ENCODE results near the gene FKBP10.
"Not testable (repeated sequence)": the region's sequence is repeated elsewhere in the genome, so short reads cannot be mapped to it uniquely, and the experiment has no call there.

Gene FKBP10

DNA sequence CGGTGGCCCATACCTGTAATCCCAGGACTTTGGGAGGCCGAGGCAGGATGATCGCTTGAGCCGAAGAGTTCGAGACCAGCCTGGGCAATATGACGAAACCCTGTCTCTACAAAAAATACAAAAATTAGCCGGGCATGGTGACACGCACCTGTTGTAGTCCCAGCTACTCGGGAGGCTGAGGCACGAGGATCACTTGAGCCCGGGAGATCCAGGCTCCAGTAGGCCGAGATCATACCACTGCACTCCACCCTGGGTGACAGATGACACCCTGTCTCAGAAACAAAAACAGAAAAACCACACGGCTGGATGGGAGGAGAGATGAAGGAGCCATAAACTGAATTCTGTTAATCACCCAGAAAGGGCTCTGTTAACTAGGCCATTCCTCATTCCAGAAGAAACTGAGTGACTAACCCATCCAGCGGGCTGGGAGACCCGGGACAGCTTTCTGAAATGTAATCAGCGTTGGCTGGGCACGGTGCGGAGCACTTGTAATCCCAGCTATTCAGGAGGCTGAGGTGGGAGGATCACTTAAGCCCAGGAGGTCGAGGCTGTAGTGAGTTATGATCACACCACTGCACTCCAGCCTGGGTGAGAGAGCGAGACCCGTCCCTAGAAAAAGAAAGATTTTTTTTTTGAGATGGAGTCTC lies 23.9 kb downstream of the FKBP10 start:
- peak overlapping the region; percentile 32; the same call in 1 of the 2 replicates for H3K27ac ChIP-seq
- TF ChIP-seq, protein P1, sequence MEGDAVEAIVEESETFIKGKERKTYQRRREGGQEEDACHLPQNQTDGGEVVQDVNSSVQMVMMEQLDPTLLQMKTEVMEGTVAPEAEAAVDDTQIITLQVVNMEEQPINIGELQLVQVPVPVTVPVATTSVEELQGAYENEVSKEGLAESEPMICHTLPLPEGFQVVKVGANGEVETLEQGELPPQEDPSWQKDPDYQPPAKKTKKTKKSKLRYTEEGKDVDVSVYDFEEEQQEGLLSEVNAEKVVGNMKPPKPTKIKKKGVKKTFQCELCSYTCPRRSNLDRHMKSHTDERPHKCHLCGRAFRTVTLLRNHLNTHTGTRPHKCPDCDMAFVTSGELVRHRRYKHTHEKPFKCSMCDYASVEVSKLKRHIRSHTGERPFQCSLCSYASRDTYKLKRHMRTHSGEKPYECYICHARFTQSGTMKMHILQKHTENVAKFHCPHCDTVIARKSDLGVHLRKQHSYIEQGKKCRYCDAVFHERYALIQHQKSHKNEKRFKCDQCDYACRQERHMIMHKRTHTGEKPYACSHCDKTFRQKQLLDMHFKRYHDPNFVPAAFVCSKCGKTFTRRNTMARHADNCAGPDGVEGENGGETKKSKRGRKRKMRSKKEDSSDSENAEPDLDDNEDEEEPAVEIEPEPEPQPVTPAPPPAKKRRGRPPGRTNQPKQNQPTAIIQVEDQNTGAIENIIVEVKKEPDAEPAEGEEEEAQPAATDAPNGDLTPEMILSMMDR (IDR thresholded peaks at IDR 0.05; ENCODE audit: low read depth, low read length): no peak
- peak overlapping the region; percentile 94 for H3K4me3 ChIP-seq (ENCODE audit: low read depth, low read length)
- H3K9me3 ChIP-seq (ENCODE audit: severe bottlenecking): no peaks in the 10 kb centered on the region
- DNase-seq: no peak
- no peaks in the 10 kb centered on the region for H3K27me3 ChIP-seq (ENCODE audit: insufficient read depth, low read depth, severe bottlenecking)
- peaks cover 37% of the 10 kb centered on the region for H3K36me3 ChIP-seq

- TF ChIP-seq, protein P1 (IDR thresholded peaks at IDR 0.05; ENCODE audit: low read depth, low read length): no peak
- DNase-seq: no peak
- Histone ChIP-seq H3K4me3 (ENCODE audit: low read depth, low read length) (peak within 1 kb of the TSS; percentile 94; the same call in 1 of the 2 replicates), H3K27me3 (ENCODE audit: insufficient read depth, low read depth, severe bottlenecking) (no peaks in the 10 kb centered on the region), H3K9me3 (ENCODE audit: severe bottlenecking) (no peaks in the 10 kb centered on the region), H3K27ac (no peak within 1 kb of the TSS), H3K36me3 (peaks cover 24% of the 10 kb centered on the region)
Measured at GRCh38 chr17:41837761-41838538, 25.1 kb downstream of the FKBP10 start, which contains the start of gene KLHL10. TSS of gene KLHL10 (plus strand) at chr17:41837825. CDS start at chr17:41837933, 108 bp downstream.

DNA sequence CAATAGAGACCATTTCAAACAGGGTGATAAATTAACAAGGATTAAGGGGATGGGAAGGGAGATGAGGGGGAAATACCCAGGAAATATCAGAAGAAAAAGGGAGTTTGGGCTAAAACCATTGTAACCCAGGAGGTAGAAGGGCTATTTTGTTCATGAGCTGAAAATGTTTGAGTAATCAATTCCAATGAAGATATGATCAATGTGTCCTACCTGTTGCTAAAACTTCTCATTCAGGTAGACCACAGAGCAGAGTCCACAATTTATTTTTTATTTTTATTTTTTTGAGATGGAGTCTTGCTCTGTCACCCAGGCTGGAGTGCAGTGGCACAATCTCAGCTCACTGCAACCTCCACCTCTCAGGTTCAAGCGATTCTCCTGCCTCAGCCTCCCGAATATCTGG lies 26.6 kb downstream of the FKBP10 start:
- H3K36me3 ChIP-seq: peaks cover 10% of the 10 kb centered on the region
- DNase-seq; H3K27me3 ChIP-seq (ENCODE audit: insufficient read depth, low read depth, severe bottlenecking); H3K9me3 ChIP-seq (ENCODE audit: severe bottlenecking); H3K4me3 ChIP-seq (ENCODE audit: low read depth, low read length); H3K27ac ChIP-seq: not testable (repeated sequence)

DNA sequence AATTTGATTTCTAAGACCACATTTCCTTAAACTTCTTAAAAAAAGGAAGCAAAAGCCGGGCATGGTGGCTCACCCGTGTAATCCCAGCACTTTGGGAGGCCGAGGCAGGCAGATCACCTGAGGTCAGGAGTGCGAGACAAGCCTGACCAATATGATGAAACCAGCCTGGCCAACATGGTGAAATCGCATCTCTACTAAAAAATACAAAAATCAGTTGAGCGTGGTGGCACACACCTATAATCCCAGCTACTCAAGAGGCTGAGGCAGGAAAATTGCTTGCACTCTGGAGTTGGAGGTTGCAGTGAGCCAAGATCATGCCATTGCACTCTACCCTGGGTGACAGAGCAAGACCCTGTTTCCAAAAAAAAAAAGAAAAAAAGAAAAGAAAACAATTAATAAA lies 28.0 kb downstream of the FKBP10 start:
- H3K4me3 ChIP-seq (ENCODE audit: low read depth, low read length); H3K27ac ChIP-seq; H3K27me3 ChIP-seq (ENCODE audit: insufficient read depth, low read depth, severe bottlenecking); H3K36me3 ChIP-seq; H3K9me3 ChIP-seq (ENCODE audit: severe bottlenecking); DNase-seq: not testable (repeated sequence)

DNA sequence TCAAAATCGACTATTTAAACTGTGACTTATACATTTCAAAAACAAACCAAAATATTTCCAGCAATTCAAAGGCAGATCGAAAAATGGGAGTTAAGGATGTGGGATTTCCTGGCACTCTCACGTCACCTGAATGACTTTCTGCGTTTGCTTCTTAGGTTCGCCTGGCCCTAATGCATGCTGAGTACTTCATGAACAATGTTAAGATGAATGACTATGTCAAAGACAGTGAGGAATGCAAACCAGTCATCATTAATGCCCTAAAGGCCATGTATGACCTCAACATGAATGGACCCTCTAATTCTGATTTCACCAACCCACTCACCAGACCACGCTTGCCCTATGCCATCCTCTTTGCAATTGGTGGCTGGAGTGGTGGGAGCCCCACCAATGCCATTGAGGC lies 32.2 kb downstream of the FKBP10 start:
- Histone ChIP-seq H3K27ac (no peak overlapping the region), H3K27me3 (ENCODE audit: insufficient read depth, low read depth, severe bottlenecking) (no peaks in the 10 kb centered on the region), H3K4me3 (ENCODE audit: low read depth, low read length) (no peak overlapping the region), H3K36me3 (peaks cover 17% of the 10 kb centered on the region), H3K9me3 (ENCODE audit: severe bottlenecking) (no peaks in the 10 kb centered on the region)
- no peak for DNase-seq
- TF ChIP-seq, protein P1 (IDR thresholded peaks at IDR 0.05; ENCODE audit: low read depth, low read length): no peak

- no peak overlapping the region for H3K27ac ChIP-seq
- no peak for DNase-seq
- no peaks in the 10 kb centered on the region for H3K27me3 ChIP-seq (ENCODE audit: insufficient read depth, low read depth, severe bottlenecking)
- peaks cover 50% of the 10 kb centered on the region for H3K36me3 ChIP-seq
- no peak overlapping the region for H3K4me3 ChIP-seq (ENCODE audit: low read depth, low read length)
- H3K9me3 ChIP-seq (ENCODE audit: severe bottlenecking): no peaks in the 10 kb centered on the region
- TF ChIP-seq, protein P1 (IDR thresholded peaks at IDR 0.05; ENCODE audit: low read depth, low read length): no peak
Measured at GRCh38 chr17:41848788-41849187, 36.0 kb downstream of the FKBP10 start.
